GM21723 (cell line): ENCODE measurements around the gene RPP40.
"Not testable (repeated sequence)": the region's sequence is repeated elsewhere in the genome, so short reads cannot be mapped to it uniquely, and the experiment has no call there.

Source experiments
- ATAC-seq: cut with Tn5 transposase; IDR thresholded peaks from one replicate; pipeline ENCODE4 v1.9.1; 2021; ENCODE audit warnings: mild to moderate bottlenecking, moderate library complexity; ENCODE audit not compliant: unreplicated experiment

Gene RPP40

GRCh38 chr6:5020142-5020541, 16.3 kb upstream of the RPP40 start:
- ATAC-seq: no peak

- ATAC-seq: no peak
These were observed 10.3 kb upstream of the RPP40 start for GRCh38 chr6:5014072-5014561.

GRCh38 chr6:5012519-5012918, 8.7 kb upstream of the RPP40 start:
- ATAC-seq: no peak

GRCh38 chr6:5011346-5011745, 7.5 kb upstream of the RPP40 start:
- no peak for ATAC-seq

GRCh38 chr6:5007531-5007930, 3.7 kb upstream of the RPP40 start:
- ATAC-seq: no peak

- ATAC-seq: no peak
These were observed 2.4 kb upstream of the RPP40 start for GRCh38 chr6:5006222-5006621.

- ATAC-seq: not testable (repeated sequence)
These were observed 1.2 kb upstream of the RPP40 start for GRCh38 chr6:5005038-5005433.

- ATAC-seq: no peak
These were observed 668 bp upstream of the RPP40 start for GRCh38 chr6:5004373-5005037.

GRCh38 chr6:4999586-4999985, 4.3 kb downstream of the RPP40 start:
- ATAC-seq: no peak

- ATAC-seq: no peak
These were observed 6.0 kb downstream of the RPP40 start for GRCh38 chr6:4997862-4998261.

GRCh38 chr6:4994741-4995140, 9.1 kb downstream of the RPP40 start:
- no peak for ATAC-seq

GRCh38 chr6:4987432-4987831, 16.4 kb downstream of the RPP40 start:
- ATAC-seq: no peak

- ATAC-seq: no peak
These were observed 16.8 kb downstream of the RPP40 start for GRCh38 chr6:4986999-4987398.

GRCh38 chr6:4983322-4983721, 20.5 kb downstream of the RPP40 start:
- no peak for ATAC-seq

- ATAC-seq: no peak
These were observed 22.1 kb downstream of the RPP40 start for GRCh38 chr6:4981761-4982160.

- ATAC-seq: no peak
These were observed 24.4 kb downstream of the RPP40 start for GRCh38 chr6:4979426-4979825.

GRCh38 chr6:4977468-4977867, 26.4 kb downstream of the RPP40 start:
- no peak for ATAC-seq

- ATAC-seq: no peak
These were observed 28.3 kb downstream of the RPP40 start for GRCh38 chr6:4975506-4975905.

GRCh38 chr6:4974962-4975361, 28.9 kb downstream of the RPP40 start:
- no peak for ATAC-seq

- no peak for ATAC-seq
These were observed 29.7 kb downstream of the RPP40 start for GRCh38 chr6:4973982-4974745.

GRCh38 chr6:4973415-4973814, 30.4 kb downstream of the RPP40 start:
- ATAC-seq: no peak

GRCh38 chr6:4972438-4972837, 31.4 kb downstream of the RPP40 start:
- ATAC-seq: no peak
